ENCODE measurements around the gene MED12. TPM values are rescaled to one million over a fixed set of nuclear protein-coding genes. Genes with fewer than 3 reads are reported as not detected.

MED12 gene
- total and polyA plus RNA-seq, 2 donors (not counting 1 experiment from before 2014, with no cell fraction given), result 6.4 to 33.2 TPM

DNA sequence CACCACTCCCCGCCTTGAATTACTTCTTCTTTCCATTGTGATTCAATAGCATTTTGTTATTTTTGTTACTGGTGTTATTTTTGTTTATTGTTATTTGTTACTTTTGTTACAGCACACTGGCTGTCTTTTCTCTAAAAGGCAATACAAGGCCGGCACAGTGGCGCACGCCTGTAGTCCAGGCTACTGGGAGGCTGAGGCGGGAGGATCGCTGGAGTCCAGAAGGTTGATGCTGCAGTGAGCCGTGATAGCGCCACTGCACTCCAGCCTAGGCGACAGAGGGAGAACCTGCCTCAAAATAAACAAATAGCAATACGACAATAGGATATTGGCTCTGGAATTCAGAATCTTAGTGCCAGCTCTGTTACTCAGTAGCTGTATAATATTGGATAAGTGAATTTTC lies 1.0 kb upstream of the MED12 start:
- Histone ChIP-seq H3K79me2 (ENCODE audit: control insufficient read depth, insufficient read depth, low read length) (peaks cover 2% of the 10 kb centered on the region), H3K27ac (ENCODE audit: insufficient read depth, low read length) (no peak overlapping the region), H3K4me2 (ENCODE audit: extremely low read depth, insufficient read depth, low read length) (no peak overlapping the region), H3K36me3 (ENCODE audit: control insufficient read depth, insufficient read depth, low read length) (peaks cover 12% of the 10 kb centered on the region), H3K4me3 (replicated peaks in 1 of 4; ENCODE audit: control extremely low read depth in 1 of 4, insufficient read depth in 1 of 4, low read depth in 3 of 4, low read length in 4 of 4) (no peak overlapping the region), H3K27me3 (ENCODE audit: control insufficient read depth, insufficient read depth, low read length) (no peaks in the 10 kb centered on the region), H4K20me1 (ENCODE audit: control insufficient read depth, extremely low read depth, insufficient read depth, low read length) (no peaks in the 10 kb centered on the region), H2AFZ (ENCODE audit: low read length) (no peak overlapping the region), H3K9ac (ENCODE audit: insufficient read depth, low read length) (no peak overlapping the region), H3K4me1 (ENCODE audit: control insufficient read depth, extremely low read depth, insufficient read depth, low read length) (no peaks in the 10 kb centered on the region), H3K9me3 (ENCODE audit: control insufficient read depth, insufficient read depth, low read depth, low read length) (no peaks in the 10 kb centered on the region)
- DNase-seq (ENCODE audit: low read depth in 2 of 2), result no peak
- TF ChIP-seq, protein P1, sequence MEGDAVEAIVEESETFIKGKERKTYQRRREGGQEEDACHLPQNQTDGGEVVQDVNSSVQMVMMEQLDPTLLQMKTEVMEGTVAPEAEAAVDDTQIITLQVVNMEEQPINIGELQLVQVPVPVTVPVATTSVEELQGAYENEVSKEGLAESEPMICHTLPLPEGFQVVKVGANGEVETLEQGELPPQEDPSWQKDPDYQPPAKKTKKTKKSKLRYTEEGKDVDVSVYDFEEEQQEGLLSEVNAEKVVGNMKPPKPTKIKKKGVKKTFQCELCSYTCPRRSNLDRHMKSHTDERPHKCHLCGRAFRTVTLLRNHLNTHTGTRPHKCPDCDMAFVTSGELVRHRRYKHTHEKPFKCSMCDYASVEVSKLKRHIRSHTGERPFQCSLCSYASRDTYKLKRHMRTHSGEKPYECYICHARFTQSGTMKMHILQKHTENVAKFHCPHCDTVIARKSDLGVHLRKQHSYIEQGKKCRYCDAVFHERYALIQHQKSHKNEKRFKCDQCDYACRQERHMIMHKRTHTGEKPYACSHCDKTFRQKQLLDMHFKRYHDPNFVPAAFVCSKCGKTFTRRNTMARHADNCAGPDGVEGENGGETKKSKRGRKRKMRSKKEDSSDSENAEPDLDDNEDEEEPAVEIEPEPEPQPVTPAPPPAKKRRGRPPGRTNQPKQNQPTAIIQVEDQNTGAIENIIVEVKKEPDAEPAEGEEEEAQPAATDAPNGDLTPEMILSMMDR (conservative IDR thresholded peaks at IDR 0.05 in 1 of 2, IDR thresholded peaks at IDR 0.05 in 1 of 2; ENCODE audit: low read depth in 1 of 2, low read length in 2 of 2), result no peak
- no peak for TF ChIP-seq EZH2 (IDR thresholded peaks at IDR 0.05; ENCODE audit: low read length, missing control alignments)

DNA sequence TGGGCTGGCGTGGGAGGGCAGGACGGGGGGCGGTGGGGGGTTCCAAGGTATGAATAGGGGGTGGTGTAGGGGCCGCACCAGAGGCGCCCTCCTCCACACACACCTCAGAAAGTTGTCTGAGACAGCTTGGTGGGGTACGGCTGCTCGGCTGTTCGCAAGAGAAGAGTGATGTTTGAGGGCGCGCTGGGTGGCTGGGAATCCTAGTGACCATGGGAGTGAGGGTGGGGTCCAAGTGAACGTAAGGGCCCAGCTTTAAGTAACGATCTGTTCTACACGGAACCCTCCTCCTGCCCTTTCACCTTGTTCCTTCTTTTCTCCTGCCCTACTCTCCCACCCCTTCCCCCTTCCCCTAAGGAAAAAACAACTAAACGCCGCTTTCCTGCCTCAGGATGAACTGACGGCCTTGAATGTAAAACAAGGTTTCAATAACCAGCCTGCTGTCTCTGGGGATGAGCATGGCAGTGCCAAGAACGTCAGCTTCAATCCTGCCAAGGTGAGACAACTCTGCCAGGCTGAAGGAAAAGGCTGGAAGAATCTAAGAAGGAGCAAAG lies 664 bp downstream of the MED12 start:
- no peak for TF ChIP-seq EZH2 (IDR thresholded peaks at IDR 0.05; ENCODE audit: low read length, missing control alignments)
- TF ChIP-seq, protein P1 (conservative IDR thresholded peaks at IDR 0.05 in 1 of 2, IDR thresholded peaks at IDR 0.05 in 1 of 2; ENCODE audit: low read depth in 1 of 2, low read length in 2 of 2), result no peak
- Histone ChIP-seq H3K27ac (ENCODE audit: insufficient read depth, low read length) (no peak overlapping the region), H3K4me2 (ENCODE audit: extremely low read depth, insufficient read depth, low read length) (peak overlapping the region; percentile 85), H2AFZ (ENCODE audit: low read length) (peak overlapping the region; percentile 49), H4K20me1 (ENCODE audit: control insufficient read depth, extremely low read depth, insufficient read depth, low read length) (no peaks in the 10 kb centered on the region), H3K9ac (ENCODE audit: insufficient read depth, low read length) (peak overlapping the region; percentile 77), H3K79me2 (ENCODE audit: control insufficient read depth, insufficient read depth, low read length) (peaks cover 2% of the 10 kb centered on the region), H3K4me1 (ENCODE audit: control insufficient read depth, extremely low read depth, insufficient read depth, low read length) (no peaks in the 10 kb centered on the region), H3K27me3 (ENCODE audit: control insufficient read depth, insufficient read depth, low read length) (no peaks in the 10 kb centered on the region), H3K4me3 (replicated peaks in 1 of 4; ENCODE audit: control extremely low read depth in 1 of 4, insufficient read depth in 1 of 4, low read depth in 3 of 4, low read length in 4 of 4) (peak overlapping the region; percentile 63 to 73 (median 70)), H3K36me3 (ENCODE audit: control insufficient read depth, insufficient read depth, low read length) (peaks cover 15% of the 10 kb centered on the region), H3K9me3 (ENCODE audit: control insufficient read depth, insufficient read depth, low read depth, low read length) (no peaks in the 10 kb centered on the region)
- DNase-seq (ENCODE audit: low read depth in 2 of 2), result no peak

DNA sequence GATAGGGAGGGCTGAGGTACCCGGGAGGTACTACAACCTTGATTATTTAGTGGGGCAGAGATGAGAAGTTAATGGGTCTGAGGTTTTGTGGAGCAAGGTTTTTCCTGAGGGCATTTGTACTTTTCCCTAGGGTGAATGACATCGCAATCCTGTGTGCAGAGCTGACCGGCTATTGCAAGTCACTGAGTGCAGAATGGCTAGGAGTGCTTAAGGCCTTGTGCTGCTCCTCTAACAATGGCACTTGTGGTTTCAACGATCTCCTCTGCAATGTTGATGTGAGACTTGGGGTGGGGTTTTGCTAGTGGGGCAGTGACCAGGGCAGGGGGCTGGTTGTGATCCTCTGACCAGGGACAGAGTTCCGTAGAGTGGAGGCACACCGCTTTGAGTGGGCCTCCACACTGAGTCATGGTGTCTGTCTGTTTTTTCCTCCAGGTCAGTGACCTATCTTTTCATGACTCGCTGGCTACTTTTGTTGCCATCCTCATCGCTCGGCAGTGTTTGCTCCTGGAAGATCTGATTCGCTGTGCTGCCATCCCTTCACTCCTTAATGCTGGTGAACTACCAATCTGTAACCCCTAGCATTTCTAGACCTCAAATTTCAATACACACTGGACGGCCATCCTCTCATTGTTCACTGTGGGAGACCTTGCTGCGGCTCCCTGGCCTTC lies 9.9 kb downstream of the MED12 start:
- no peak for TF ChIP-seq EZH2 (IDR thresholded peaks at IDR 0.05; ENCODE audit: low read length, missing control alignments)
- TF ChIP-seq, protein P1 (conservative IDR thresholded peaks at IDR 0.05 in 1 of 2, IDR thresholded peaks at IDR 0.05 in 1 of 2; ENCODE audit: low read depth in 1 of 2, low read length in 2 of 2), result no peak
- no peak overlapping the region for H2AFZ ChIP-seq (ENCODE audit: low read length)
- H3K4me3 ChIP-seq (replicated peaks in 1 of 4; ENCODE audit: control extremely low read depth in 1 of 4, insufficient read depth in 1 of 4, low read depth in 3 of 4, low read length in 4 of 4), result no peak overlapping the region
- no peak overlapping the region for H3K9ac ChIP-seq (ENCODE audit: insufficient read depth, low read length)
- no peaks in the 10 kb centered on the region for H4K20me1 ChIP-seq (ENCODE audit: control insufficient read depth, extremely low read depth, insufficient read depth, low read length)
- peaks cover 8% of the 10 kb centered on the region for H3K36me3 ChIP-seq (ENCODE audit: control insufficient read depth, insufficient read depth, low read length)
- peak overlapping the region; percentile 16 for H3K27ac ChIP-seq (ENCODE audit: insufficient read depth, low read length)
- H3K9me3 ChIP-seq (ENCODE audit: control insufficient read depth, insufficient read depth, low read depth, low read length), result no peaks in the 10 kb centered on the region
- peaks cover 2% of the 10 kb centered on the region for H3K4me1 ChIP-seq (ENCODE audit: control insufficient read depth, extremely low read depth, insufficient read depth, low read length)
- H3K79me2 ChIP-seq (ENCODE audit: control insufficient read depth, insufficient read depth, low read length), result no peaks in the 10 kb centered on the region
- H3K27me3 ChIP-seq (ENCODE audit: control insufficient read depth, insufficient read depth, low read length), result no peaks in the 10 kb centered on the region
- H3K4me2 ChIP-seq (ENCODE audit: extremely low read depth, insufficient read depth, low read length), result no peak overlapping the region
- peak in 1 of 2 donors; percentile 25 for DNase-seq (ENCODE audit: low read depth in 2 of 2)

All from fibroblast of lung (primary cell).